Stimulated activated CD4-positive, alpha-beta T cell treated with anti-CD3 and anti-CD28 coated beads, TNF-alpha, amount 100 ng/mL, for 4 hours (primary cell): ENCODE data around the gene HAVCR2.
"Not testable (repeated sequence)": the region's sequence is repeated elsewhere in the genome, so short reads cannot be mapped to it uniquely, and the experiment has no call there.

Source experiments
- DNase-seq, 3 experiments: peaks; one replicate each; pipeline ENCODE4 v3.0.0-alpha.2; 2020; ENCODE audit warnings: low read depth in 3 of 3

HAVCR2 gene

GRCh38 chr5:157088342-157088990 lies 20.4 kb downstream of the HAVCR2 start:
- no peak for DNase-seq

GRCh38 chr5:157086751-157087359 lies 22.0 kb downstream of the HAVCR2 start:
- no peak for DNase-seq

GRCh38 chr5:157085930-157086329 lies 22.9 kb downstream of the HAVCR2 start:
- no peak for DNase-seq

- DNase-seq: no peak
Measured at GRCh38 chr5:157080286-157080685, 28.6 kb downstream of the HAVCR2 start.

GRCh38 chr5:157076558-157076957 lies 32.3 kb downstream of the HAVCR2 start:
- no peak for DNase-seq

GRCh38 chr5:157072508-157072907 lies 36.3 kb downstream of the HAVCR2 start:
- no peak for DNase-seq

GRCh38 chr5:157069949-157070348 lies 38.9 kb downstream of the HAVCR2 start:
- no peak for DNase-seq

- DNase-seq: no peak
Measured at GRCh38 chr5:157068785-157069184, 40.1 kb downstream of the HAVCR2 start.

- no peak for DNase-seq
Measured at GRCh38 chr5:157068339-157068738, 40.5 kb downstream of the HAVCR2 start.

- no peak for DNase-seq
Measured at GRCh38 chr5:157067005-157067404, 41.8 kb downstream of the HAVCR2 start.

GRCh38 chr5:157066080-157066479 lies 42.8 kb downstream of the HAVCR2 start:
- no peak for DNase-seq

GRCh38 chr5:157063776-157064430 lies 44.9 kb downstream of the HAVCR2 start:
- DNase-seq: no peak

GRCh38 chr5:157059891-157060290 lies 49.0 kb downstream of the HAVCR2 start:
- DNase-seq: no peak

GRCh38 chr5:157059093-157059539 lies 49.7 kb downstream of the HAVCR2 start, which contains the start of gene HAVCR1:
HAVCR1 (minus strand) TSS chr5:157059116; CDS start chr5:157057943, 1,173 bp downstream.
- no peak for DNase-seq

GRCh38 chr5:157057459-157058370 lies 51.1 kb downstream of the HAVCR2 start:
- no peak for DNase-seq

GRCh38 chr5:157056848-157057247 lies 52.0 kb downstream of the HAVCR2 start:
- DNase-seq: not testable (repeated sequence)

- DNase-seq: no peak
Measured at GRCh38 chr5:157051604-157052245, 57.1 kb downstream of the HAVCR2 start.

- no peak for DNase-seq
Measured at GRCh38 chr5:157050050-157050449, 58.8 kb downstream of the HAVCR2 start.

GRCh38 chr5:157049605-157050004 lies 59.2 kb downstream of the HAVCR2 start:
- no peak for DNase-seq

- DNase-seq: no peak
Measured at GRCh38 chr5:157047898-157048297, 60.9 kb downstream of the HAVCR2 start.

GRCh38 chr5:157047016-157047415 lies 61.8 kb downstream of the HAVCR2 start:
- DNase-seq: not testable (repeated sequence)
